Body of pancreas (tissue), 4 donors: ENCODE data around the gene HOXB3.

Experiments
- CTCF ChIP-seq, 7 experiments: fragments of 450-650 bp in 4 of 7; fragments of 200-600 bp in 3 of 7; sonication (generic) in 3 of 7; IDR thresholded peaks; one replicate each; pipeline ENCODE4 v1.5.1; 2016 to 2019; ENCODE audit warnings: antibody characterized with exemption in 7 of 7
- POLR2A ChIP-seq, 3 donors: fragments of 450-650 bp; IDR thresholded peaks; one replicate each; pipeline ENCODE4 v1.6.1; 2016; ENCODE audit warnings: antibody characterized with exemption in 3 of 3, mild to moderate bottlenecking in 2 of 3

GRCh38 chr17:48588074-48588415, 2.0 kb downstream of the HOXB3 start:
- TF ChIP-seq CTCF (IDR thresholded peaks at IDR 0.05), result no peak
- no peak for TF ChIP-seq POLR2A (IDR thresholded peaks at IDR 0.05)
